Urinary bladder (tissue), 4 donors: ENCODE results near the gene BTBD9. TPM values are rescaled to one million over a fixed set of nuclear protein-coding genes. Genes with fewer than 3 reads are reported as not detected.

ENCODE experiments used
- DNase-seq: peaks from one replicate; pipeline ENCODE4 v3.0.0-alpha.2; 2015; ENCODE audit errors: extremely low spot score
- H3K27ac ChIP-seq: one replicate; pipeline ENCODE4 v1.5.1; 2013; ENCODE audit warnings: low read depth, mild to moderate bottlenecking, moderate library complexity
- H3K36me3 ChIP-seq: one replicate; pipeline ENCODE4 v1.6.1; 2013; ENCODE audit warnings: mild to moderate bottlenecking, moderate library complexity; ENCODE audit not compliant: insufficient read depth
- H3K4me1 ChIP-seq: one replicate; pipeline ENCODE4 v1.6.1; 2013; ENCODE audit warnings: mild to moderate bottlenecking, moderate library complexity; ENCODE audit not compliant: insufficient read depth
- H3K4me3 ChIP-seq: one replicate; pipeline ENCODE4 v1.5.1; 2013; ENCODE audit warnings: low read depth, low read length
- WGBS: extraction: QIAGEN DNeasy Blood & Tissue Kit; methylation state at CpG from one replicate; pipeline ENCODE4 v1.1.7; 2013; 5-methylcytosine and 5-hydroxymethylcytosine counted together
- polyA plus RNA-seq: library from polyadenylated mRNA; stranded (reverse); fragments of 200-250 nt; gene quantifications from one replicate; pipeline ENCODE4 v1.2.3, GENCODE V29; 2013
- total RNA-seq: library from RNA; depleted of rRNA; stranded (reverse); fragments of >200 nt; gene quantifications from one replicate; pipeline ENCODE4 v1.2.3, GENCODE V29; 2014
- donor health status: healthy with polysubstance abuse.
- donor health status: healthy.

The BTBD9 gene
- total and polyA plus RNA-seq, 2 donors = 5.3 to 34.2 TPM

- H3K4me3 ChIP-seq = no peak overlapping the region
- H3K27ac ChIP-seq = no peak overlapping the region
- no peak for DNase-seq
- H3K36me3 ChIP-seq = no peaks in the 10 kb centered on the region
- 89% methylated on average over 2 of the region's 2 CpGs for WGBS
- no peaks in the 10 kb centered on the region for H3K4me1 ChIP-seq
Observed at GRCh38 chr6:38543022-38543421, 96.7 kb downstream of the BTBD9 start.

DNA sequence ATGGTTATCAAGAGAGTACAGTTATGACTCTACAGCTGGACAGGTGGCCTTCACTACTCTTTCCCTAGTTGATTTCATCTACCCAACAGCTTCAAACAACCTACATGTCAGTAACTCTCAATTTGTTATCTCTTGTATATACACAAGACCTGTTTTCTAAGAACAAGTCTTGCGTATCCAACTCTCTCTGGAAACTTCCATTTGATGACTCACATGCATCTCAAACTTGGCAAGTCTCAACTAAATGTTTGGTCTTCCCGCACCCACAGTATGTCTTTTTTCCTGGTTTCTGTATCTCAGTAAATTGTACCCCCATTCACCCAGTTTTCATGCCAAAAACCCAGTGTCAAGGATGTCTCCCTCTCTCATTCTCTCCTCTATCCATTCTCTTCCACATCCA is 97.7 kb downstream of the BTBD9 start:
- no peak overlapping the region for H3K27ac ChIP-seq
- no peak for DNase-seq
- WGBS = 61% methylated on average over 2 of the region's 2 CpGs
- no peaks in the 10 kb centered on the region for H3K36me3 ChIP-seq
- no peaks in the 10 kb centered on the region for H3K4me1 ChIP-seq
- H3K4me3 ChIP-seq = no peak overlapping the region

GRCh38 chr6:38533064-38533463 is 106.7 kb downstream of the BTBD9 start:
- H3K4me3 ChIP-seq = no peak overlapping the region
- H3K27ac ChIP-seq = no peak overlapping the region

DNA sequence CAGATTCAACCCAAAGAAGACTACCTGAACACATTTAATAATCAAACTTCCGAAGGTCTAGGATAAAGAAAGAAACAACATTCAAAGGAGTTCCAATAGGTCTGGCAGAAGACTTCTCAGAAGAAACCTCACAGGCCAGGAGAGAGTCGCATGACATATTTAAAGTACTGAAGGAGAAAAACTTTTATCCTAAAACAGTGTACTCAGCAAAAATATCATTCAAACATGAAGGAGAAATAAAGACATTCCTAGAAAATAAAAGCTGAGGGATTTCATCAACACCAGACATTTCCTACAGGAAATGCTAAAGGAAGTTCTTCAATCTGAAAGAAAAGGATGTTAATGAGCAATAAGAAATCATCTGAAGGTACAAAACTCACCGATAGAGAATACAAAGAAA is 108.6 kb downstream of the BTBD9 start:
- no peak for DNase-seq
- Histone ChIP-seq H3K4me3 (no peak overlapping the region), H3K36me3 (no peaks in the 10 kb centered on the region), H3K4me1 (no peaks in the 10 kb centered on the region), H3K27ac (no peak overlapping the region)
- 86% methylated on average over 3 of the region's 3 CpGs for WGBS

More at GRCh38 chr6:38533064-38533463, 106.7 kb downstream of the BTBD9 start:
- Histone ChIP-seq H3K4me1 (no peaks in the 10 kb centered on the region), H3K36me3 (no peaks in the 10 kb centered on the region)
- no peak for DNase-seq

DNA sequence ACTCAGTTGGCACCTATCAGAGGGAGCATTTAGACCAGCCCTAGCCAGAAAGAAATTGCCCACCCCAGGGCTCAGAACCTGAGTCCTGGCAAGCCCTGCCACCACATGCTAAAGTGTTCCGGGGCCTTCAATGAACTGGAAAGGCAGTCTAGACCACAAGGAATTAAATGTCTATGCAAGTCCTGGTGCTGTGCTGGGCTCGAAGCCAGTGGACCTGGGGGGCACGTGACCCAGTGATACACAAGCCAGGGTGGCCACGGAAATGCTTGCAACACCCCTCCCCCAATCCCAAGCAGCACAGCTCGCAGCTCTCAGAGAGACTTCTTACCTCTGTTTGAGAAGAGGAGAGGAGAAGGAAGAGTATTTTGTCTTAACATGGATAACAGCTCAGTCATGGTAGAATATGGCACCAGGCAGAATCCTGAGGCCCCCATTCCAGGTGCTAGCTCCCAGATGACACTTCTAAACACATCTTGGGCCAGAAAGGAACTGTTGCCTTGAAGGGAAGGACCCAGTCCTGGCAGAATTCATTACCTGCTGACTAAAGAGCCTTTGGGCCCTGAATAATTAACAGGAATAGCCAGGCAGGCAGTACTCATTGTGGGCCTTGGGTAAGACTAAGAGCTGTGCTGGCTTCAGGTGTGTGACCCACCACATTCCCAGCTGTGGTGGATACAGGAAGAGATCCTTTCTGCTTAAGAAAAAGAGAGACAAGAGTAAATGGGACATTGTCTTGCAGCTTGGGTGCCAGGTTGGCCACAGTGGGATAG is 111.3 kb downstream of the BTBD9 start:
- no peak overlapping the region for H3K27ac ChIP-seq
- H3K4me1 ChIP-seq = no peaks in the 10 kb centered on the region
- 86% methylated on average over 5 of the region's 5 CpGs for WGBS
- H3K36me3 ChIP-seq = no peaks in the 10 kb centered on the region
- H3K4me3 ChIP-seq = no peak overlapping the region
- no peak for DNase-seq

DNA sequence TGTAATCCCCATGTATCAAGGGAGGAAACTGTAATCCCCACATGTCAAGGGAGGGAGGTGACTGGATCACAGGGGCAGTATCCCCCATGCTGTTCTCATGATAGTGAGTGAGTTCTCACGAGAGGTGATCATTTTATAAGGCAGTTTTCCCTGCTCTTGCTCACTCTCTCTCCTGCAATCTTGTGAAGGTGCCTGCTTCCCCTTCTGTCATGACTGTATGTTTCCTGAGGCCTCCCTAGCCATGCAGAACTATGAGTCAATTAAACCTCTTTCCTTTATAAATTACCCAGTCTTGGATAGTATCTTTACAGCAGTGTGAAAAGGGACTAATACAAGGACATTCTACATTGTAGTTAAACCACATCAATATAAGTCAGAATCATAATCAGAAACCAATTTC is 112.4 kb downstream of the BTBD9 start:
- H3K36me3 ChIP-seq = no peaks in the 10 kb centered on the region
- 98% methylated on average over 1 of the region's 1 CpG for WGBS
- H3K4me1 ChIP-seq = no peaks in the 10 kb centered on the region
- no peak for DNase-seq
- H3K27ac ChIP-seq = no peak overlapping the region
- H3K4me3 ChIP-seq = no peak overlapping the region

DNA sequence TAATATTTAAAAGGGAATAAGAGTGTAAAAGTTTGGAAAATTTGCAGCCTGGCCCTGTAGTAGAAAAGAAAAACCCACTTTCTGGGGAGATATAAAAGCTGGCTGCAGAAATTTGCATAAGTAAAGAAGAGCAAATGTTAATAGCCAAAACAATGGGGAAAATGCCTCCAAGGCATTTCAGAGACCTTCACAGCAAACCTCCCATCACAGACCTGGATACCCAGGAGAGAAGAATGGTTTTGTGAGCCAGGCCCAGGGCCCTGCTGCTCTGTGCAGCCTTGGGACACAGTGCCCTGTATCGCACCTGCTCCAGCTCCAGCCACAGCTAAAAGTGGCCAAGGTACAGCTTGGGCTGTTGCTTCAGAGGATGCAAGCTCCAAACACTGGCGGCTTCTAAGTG is 113.8 kb downstream of the BTBD9 start:
- Histone ChIP-seq H3K36me3 (no peaks in the 10 kb centered on the region), H3K27ac (no peak overlapping the region), H3K4me1 (no peaks in the 10 kb centered on the region), H3K4me3 (no peak overlapping the region)
- 97% methylated on average over 2 of the region's 2 CpGs for WGBS
- DNase-seq = no peak

GRCh38 chr6:38524436-38525145 is 115.1 kb downstream of the BTBD9 start:
- Histone ChIP-seq H3K36me3 (no peaks in the 10 kb centered on the region), H3K27ac (no peak overlapping the region), H3K4me3 (no peak overlapping the region), H3K4me1 (no peaks in the 10 kb centered on the region)
- no peak for DNase-seq
- 98% methylated on average over 3 of the region's 3 CpGs for WGBS

GRCh38 chr6:38522322-38522721 is 117.4 kb downstream of the BTBD9 start:
- DNase-seq = peak; percentile 47
- Histone ChIP-seq H3K4me1 (no peaks in the 10 kb centered on the region), H3K36me3 (no peaks in the 10 kb centered on the region), H3K27ac (no peak overlapping the region), H3K4me3 (no peak overlapping the region)
- WGBS = 25% methylated on average over 2 of the region's 2 CpGs

GRCh38 chr6:38518511-38519304 is 121.0 kb downstream of the BTBD9 start:
- Histone ChIP-seq H3K36me3 (no peaks in the 10 kb centered on the region), H3K4me1 (peaks cover 1% of the 10 kb centered on the region), H3K27ac (no peak overlapping the region), H3K4me3 (no peak overlapping the region)
- no peak for DNase-seq

GRCh38 chr6:38517005-38517404 is 122.7 kb downstream of the BTBD9 start:
- H3K4me1 ChIP-seq = peaks cover 1% of the 10 kb centered on the region
- no peaks in the 10 kb centered on the region for H3K36me3 ChIP-seq
- no peak overlapping the region for H3K27ac ChIP-seq
- no peak for DNase-seq
- no peak overlapping the region for H3K4me3 ChIP-seq

DNA sequence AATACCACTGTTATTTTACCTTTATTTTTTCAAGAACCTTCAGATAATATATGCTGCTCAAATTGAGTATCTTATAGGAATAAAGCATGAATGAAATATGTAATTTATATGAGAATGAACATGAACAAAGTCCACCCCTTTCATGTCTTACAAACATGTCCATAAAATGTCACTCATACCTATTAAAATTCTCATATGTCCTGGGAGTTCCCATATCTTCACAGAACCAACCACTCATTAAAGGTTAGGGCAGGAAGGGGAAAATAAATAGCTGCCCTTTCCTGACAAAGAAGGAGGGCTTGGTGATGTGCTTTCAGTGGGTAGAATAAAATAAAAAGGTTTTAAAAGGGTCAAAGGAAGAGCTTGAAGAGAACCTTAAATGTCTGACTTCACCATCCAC is 125.3 kb downstream of the BTBD9 start:
- Histone ChIP-seq H3K36me3 (no peaks in the 10 kb centered on the region), H3K4me1 (peaks cover 1% of the 10 kb centered on the region), H3K4me3 (no peak overlapping the region), H3K27ac (no peak overlapping the region)
- no peak for DNase-seq

GRCh38 chr6:38512211-38512610 is 127.5 kb downstream of the BTBD9 start:
- Histone ChIP-seq H3K4me3 (no peak overlapping the region), H3K36me3 (no peaks in the 10 kb centered on the region), H3K4me1 (peaks cover 1% of the 10 kb centered on the region), H3K27ac (no peak overlapping the region)
- no peak for DNase-seq
- 98% methylated on average over 5 of the region's 5 CpGs for WGBS

DNA sequence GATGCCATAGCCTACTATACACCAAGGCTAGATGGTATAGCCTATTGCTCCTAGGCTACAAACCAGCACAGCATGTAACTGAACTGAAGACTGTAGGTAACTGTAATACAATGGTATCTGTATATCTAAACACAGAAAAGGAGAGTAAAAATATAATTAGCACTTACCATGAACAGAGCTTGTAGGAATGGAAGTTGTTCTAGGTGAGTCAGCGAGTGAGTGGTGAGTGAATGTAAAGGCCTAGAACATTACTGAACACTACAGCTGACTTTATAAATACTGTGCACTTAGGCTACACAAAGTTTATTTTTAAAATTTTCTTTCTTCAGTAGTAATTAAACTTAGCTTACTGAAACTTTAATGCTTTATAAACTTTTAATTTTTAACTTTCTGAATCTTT is 129.5 kb downstream of the BTBD9 start:
- Histone ChIP-seq H3K27ac (no peak overlapping the region), H3K36me3 (no peaks in the 10 kb centered on the region), H3K4me1 (peaks cover 1% of the 10 kb centered on the region), H3K4me3 (no peak overlapping the region)
- 99% methylated on average over 1 of the region's 1 CpG for WGBS
- DNase-seq = no peak
